Limb (tissue), 2 donors: ENCODE measurements around the gene GPR142.

Source experiments
- DNase-seq, 2 donors: peaks; one replicate each; pipeline ENCODE4 v3.0.0-alpha.2; 2016; ENCODE audit errors: extremely low spot score in 2 of 2

The GPR142 gene

DNA sequence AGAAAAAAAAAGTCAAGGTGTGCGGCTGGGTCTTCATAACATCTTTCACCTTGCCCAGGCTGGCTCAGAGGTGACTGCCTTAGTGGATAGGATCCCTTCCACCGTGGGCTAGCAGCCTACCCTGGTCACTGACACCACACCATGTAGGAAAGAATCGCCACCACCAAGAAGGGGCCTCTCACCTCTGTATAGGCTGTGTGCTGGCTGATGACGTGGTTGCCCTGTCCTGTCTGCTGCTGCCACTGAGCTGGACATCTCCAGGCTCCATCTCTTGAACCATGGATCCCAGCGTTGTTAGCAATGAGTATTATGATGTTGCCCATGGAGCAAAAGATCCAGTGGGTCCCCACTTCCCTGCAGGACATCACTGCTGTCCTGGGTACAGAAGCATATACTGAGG, at the start of gene GPR142:
Gene GPR142 (plus strand): TSS at position 301 of the 400 bp plus-strand sequence. CDS start 2,035 bp downstream, outside the sequence.
- DNase-seq, result no peak

- DNase-seq, result no peak
Observed at GRCh38 chr17:74318391-74318790, 48.9 kb upstream of the GPR142 start.

- DNase-seq, result no peak
Observed at GRCh38 chr17:74324521-74324920, 42.8 kb upstream of the GPR142 start.

DNA sequence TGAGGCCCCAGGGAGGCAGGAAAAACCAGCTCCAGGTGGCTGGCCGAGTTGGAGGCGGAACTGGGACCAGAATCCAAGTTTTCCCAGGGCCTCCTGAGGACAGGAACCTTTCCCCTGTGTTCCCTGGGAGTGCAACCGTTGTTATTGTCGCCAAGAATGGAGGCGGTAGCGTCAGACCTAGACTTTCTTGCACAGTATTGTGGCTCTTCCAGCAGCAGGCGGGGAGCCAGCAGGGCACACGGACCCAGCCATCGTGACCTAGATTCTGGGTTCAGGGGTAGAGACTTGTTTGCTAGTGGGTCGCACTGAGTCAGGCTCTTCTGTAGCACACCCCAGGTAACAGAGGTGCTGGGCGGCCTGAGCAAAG, 41.9 kb upstream of the GPR142 start:
- DNase-seq, result no peak

DNA sequence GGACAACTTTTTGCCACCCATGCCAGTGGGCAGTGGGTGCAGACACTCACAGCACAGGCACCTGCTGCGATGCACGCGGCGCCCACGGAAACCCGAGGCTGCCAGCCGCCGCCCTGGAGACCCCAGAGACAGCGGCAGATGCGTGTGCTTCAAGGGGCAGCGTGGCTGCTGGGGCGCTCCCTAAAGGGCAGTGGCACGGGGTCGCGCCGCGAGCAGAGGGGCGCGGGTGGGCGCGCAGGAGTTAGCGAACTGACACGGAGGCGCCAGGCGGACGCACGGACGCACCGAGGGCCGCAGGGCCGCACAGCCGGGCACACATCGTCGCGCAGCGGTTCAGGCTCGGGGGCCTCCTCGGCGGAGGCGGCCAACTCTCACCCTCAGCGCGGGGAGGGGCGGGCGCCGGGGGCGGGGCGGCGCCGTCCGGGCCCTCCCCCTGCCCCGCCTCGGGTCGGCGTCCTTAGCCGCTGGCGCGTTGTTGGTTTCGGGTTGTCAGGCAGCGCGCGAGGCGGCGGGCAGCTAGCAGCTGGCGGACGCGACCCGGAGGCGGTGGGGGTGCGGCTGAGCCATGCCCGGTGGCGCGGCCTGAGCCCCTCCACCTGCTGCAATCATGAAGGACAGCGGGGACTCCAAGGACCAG, 41.4 kb upstream of the GPR142 start, which contains the start of gene KIF19:
Gene KIF19 (plus strand): TSS at position 484 of the 637 bp plus-strand sequence. CDS start 124 bp downstream, at position 608.
- peak; percentile 52 to 64 for DNase-seq

- no peak for DNase-seq
Observed at GRCh38 chr17:74326506-74326905, 40.8 kb upstream of the GPR142 start.

DNA sequence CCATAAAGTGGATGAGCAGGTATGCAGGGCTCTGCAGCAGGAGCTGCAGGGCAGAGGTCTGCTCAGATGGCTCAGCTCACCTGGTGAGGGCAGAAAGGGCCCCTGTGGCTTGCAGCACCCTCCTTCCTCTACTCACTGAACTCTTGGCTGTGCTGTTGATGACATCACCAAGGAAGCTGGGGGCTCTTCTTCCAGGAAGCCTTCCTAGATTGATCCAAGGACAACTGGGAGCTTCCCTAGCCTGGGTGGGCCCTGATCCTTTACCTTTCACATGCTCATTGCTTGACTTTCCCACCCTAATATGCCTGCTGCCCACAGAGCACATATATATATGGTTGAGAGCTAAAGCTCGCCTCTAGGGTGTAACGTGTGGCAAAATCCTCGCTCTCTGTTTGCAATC, 38.8 kb upstream of the GPR142 start:
- DNase-seq, result no peak

DNA sequence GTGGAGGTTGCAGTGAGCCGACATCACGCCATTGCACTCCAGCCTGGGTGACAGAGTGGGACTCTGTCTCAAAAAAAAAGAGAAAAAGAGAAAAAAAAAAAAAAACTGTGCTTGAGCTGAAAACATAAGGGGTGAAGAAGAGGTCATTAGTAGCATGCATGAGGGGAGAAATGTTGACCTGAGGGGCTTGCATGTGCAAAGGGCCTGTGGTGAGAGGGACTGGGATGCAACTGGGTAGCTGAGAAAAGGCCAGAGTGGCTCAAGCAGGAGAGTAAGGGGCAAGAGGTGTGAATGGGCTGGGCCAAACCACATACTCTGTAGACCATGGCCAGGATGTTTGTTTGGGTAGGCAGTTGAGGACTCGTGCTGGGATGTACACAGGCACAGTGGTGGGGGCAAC, 37.9 kb upstream of the GPR142 start:
- no peak for DNase-seq

DNA sequence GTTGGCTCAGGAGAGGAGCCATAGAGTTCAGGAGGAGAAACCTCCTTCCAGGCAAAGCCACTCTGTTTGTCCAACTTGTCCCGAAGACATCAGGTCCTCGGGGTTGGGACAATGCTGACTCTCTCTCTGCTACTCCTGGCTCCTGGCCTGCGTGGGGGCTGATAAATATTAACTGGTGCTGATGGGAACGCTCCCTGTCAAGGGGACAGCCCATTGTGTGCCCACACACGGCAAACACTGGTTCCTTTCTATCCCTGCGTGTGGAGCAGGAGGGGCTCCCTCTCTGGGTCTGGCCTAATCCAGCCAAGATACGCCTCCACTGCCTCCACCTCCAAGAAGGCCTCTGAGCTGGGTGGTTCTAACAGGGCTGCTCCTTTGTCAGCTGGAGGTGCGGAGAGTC, 36.9 kb upstream of the GPR142 start:
- DNase-seq, result no peak

DNA sequence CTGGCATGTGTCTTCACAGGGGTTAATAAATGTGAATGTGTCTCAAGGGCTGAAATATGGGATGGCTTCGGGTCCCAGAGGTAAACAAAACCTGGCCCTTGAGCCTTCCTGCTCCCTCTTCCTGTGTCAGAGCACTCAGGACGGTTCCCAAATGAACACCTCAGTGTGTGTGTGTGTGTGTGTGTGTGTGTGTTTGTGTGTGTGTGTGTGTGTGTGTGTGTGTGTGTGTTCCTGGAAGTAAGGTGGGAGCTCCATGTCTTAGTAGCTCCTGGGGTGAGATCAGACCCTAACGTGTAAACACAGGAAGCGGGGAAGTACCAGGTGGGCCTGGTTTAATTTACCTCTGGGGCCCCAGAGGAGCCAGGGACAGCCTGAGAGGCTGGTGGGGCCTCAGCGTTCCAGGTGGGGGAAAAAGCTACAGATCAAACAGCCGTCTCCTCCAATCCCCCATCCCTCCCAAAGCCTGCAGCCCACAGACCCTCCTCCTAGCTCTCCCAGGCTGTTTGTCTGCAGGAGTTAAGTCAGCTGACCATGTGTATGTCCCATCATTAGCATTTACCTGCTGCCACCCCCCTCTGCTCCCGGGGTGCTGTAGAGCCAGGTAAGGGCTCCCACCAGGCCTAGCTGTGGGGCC, 35.2 kb upstream of the GPR142 start:
- no peak for DNase-seq

GRCh38 chr17:74332763-74333283, 34.5 kb upstream of the GPR142 start:
- peak in 1 of 2 donors; percentile 21 for DNase-seq

DNA sequence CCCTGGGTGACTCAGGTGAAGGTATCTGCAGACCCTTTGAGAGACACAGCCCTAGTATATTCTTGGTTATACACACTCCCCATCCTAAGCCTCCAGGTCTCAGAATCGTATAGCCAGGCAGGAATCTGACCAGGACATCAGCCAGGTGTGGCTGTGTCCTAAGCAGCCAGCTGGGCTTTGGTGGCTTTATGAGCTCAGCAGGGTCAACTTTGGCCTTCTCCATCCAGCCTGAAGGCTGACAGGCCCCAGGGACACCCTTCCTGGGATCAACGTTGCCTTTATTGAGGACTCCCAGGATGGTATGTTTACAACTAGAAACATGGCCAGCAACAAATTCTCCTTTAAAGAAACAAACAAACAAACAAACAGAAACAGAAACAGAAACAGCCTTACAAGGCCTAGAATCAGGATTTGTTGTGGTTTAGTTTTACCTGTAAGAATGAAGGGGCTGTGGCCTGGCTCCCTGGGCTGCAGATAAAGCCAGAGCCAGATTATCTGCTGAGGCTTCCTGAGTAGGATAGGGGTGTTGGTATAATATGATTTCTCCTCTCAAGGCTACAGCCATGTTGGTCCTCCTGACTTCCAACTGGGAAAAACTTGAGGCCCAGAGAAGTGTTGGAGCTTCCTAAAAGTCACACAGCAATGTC, 32.8 kb upstream of the GPR142 start:
- DNase-seq, result no peak

DNA sequence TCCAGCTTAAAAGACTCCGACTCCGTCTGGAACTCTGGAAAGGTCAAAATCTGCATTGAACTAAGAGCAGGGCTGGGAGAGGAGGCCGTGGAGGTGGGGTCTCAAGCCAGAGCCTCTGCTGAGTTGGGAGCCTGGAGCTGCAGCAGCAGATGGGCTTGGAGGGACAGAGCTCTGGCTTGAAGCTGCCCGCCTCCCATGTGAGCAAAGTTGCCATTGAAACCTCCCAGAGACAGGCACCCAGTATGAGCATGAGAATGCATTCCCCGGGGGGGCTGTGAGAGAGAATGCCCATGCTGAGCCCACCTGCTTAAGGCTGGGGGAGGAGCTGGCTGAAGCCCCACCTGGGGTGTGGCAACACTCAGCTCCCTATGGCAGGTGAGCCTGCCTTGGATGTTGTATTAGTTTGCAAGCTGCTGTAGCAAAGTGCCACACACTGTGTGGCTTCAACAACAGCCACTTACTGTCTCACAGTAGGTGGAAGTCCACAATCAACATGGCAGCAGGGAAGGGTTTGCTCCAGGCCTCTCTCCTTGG, 31.7 kb upstream of the GPR142 start:
- no peak for DNase-seq

DNA sequence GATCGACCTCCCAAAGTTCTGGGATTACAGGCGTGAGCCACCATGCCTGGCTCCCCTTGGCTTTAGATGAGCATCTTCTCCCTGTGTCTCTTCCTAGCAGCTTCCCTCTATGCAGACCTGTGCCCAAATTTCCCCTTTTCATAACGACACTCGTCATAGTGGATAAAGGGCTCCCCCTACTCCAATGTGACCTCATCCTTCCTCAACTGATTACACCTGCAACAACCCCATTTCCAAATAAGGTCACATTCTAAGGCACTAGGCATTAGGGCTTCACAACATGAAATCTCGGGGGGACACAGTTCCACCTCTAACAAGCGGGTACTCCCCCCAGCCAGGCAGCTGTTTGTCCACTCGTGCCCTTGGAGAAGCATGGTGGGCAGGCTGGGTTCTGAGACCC, 31.0 kb upstream of the GPR142 start:
- DNase-seq, result no peak

DNA sequence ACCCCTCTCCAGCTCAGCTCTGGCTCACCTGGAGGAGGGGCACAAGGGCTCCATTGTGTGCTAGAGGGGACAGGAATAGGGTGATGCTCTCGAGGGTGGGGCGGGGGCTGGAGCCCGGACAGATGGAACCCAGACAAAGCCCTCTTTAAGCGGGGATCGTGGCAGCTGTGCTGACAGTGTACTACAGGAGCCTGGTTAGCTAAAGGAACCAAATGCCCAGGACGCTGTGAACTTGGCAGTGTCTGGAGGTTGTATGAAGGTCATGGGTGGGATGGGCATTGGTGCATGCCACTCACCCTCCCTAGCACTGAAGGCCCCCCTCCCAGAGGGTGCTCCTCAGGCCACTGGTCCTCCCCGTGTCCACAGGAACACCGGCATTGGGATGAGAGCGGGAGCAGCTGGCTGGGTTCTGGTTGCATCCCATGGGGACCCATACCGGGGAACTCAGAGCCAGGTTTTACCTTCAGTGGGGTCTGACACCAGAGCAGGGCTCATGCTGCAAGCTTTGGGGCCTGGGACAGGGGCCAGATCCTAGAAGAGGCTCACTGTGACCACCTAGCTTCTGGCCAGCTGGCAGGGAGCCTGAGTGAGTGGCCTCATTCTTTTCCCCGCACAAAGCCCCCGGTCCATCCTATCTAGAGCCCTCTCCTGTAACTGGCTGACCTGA, 29.3 kb upstream of the GPR142 start:
- no peak for DNase-seq

- no peak for DNase-seq
Observed at GRCh38 chr17:74339537-74340195, 27.6 kb upstream of the GPR142 start.

GRCh38 chr17:74340470-74341023, 26.8 kb upstream of the GPR142 start:
- no peak for DNase-seq

GRCh38 chr17:74342224-74342623, 25.1 kb upstream of the GPR142 start:
- DNase-seq, result peak in 1 of 2 donors; percentile 38

DNA sequence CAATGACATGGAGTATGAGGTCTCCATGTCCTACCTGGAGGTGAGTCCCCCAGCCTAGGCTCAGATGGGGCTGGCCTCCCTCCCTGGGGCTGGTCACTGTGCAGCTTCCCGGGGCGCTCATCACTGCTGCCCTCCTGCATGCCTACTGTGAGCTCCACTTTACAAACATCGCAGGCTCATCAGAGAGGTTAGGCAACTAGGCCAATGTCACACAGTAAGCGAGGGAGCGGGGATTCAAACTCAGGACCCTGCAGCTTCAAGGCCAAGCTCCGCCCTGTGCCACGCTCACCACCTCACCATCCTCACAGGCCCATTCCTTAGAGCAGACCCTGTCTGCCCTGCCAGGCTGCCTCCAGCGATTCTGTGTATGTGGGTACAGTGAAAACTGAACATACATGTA, 24.2 kb upstream of the GPR142 start:
- no peak for DNase-seq

GRCh38 chr17:74343526-74344284, 23.6 kb upstream of the GPR142 start:
- peak in 1 of 2 donors; percentile 21 for DNase-seq
